NCI-H460 (cell line): ENCODE results near the gene EPN3. TPM values are rescaled to one million over a fixed set of nuclear protein-coding genes. Genes with fewer than 3 reads are reported as not detected.

Experiments used
- DNase-seq: peaks from one replicate; pipeline ENCODE4 v3.0.0-alpha.2; 2016; ENCODE audit warnings: low read depth; ENCODE audit errors: extremely low read depth
- total RNA-seq: library from RNA; depleted of rRNA; stranded (reverse); fragments of >200 nt; shearing (Covaris generic); gene quantifications from 2 replicates; pipeline ENCODE4 v1.2.3, GENCODE V29; 2014

Gene EPN3
- total RNA-seq, 1 experiment from 2014 or later: 0.02 TPM

DNA sequence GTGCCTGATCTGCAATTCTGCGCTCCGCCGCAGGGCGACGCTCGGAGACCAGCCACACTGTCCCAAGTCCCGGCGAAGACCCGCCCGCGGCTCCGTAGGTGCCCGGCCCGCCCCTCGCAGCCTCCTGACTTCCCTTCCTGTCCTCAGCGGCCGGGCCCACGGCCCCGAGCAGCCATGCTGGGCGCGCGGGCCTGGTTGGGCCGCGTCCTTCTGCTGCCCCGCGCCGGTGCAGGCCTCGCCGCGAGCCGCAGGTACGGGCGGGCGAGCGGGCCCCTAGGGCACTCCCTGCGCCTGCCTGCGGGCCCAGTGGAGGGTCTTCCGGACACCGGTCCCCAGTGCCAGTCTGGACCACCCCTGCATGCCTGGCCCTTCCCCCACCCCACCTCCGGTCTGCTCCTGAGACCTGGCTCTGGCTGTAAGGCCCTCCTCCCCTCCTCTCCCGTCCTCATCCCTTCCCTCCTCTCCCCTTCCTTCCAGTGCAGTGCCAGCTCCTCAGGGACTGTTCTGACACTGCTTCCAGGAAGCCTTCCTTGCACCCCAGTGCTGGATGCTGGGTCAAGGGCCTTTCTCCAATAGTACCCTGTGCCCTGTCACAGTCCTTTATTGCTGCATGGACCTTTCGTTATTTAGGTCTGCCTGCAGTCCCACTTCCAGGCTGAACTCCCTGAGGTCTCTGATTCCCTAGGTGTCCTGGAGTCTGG lies 14.7 kb downstream of the EPN3 start, which contains the start of gene SPATA20:
Gene SPATA20, plus strand, starts transcription at position 140 of the 701 bp plus-strand sequence. Its CDS starts 35 bp downstream, at position 175.
- DNase-seq: peak; percentile 89

DNA sequence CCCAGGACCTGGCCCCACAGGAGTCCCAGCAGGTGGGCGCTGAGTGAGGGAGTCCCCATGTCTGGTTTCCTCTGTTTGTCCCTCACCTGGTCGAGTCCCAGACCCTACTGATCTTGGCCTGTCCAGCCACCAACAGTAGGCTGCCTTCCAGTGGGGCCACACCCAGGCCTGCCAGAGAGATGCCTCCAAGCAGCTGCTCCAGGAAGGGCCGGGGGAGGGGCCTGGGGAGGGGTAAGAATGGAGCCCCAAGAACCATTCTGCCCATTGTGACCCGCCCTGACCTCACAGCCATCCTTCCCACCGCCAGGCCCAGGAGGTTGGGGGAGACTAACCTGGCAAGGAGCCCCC lies 15.2 kb downstream of the EPN3 start:
- no peak for DNase-seq

DNA sequence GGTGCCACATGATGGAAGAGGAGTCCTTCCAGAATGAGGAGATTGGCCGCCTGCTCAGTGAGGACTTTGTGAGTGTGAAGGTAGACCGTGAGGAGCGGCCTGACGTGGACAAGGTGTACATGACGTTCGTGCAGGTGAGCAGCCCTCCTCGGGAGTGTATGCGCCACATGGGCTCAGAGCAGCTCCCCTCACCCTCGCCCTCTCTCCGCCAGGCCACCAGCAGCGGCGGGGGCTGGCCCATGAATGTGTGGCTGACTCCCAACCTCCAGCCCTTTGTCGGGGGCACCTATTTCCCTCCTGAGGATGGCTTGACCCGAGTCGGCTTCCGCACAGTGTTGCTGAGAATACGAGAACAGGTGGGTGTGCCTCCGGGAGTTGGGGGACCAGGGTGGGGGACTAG lies 16.3 kb downstream of the EPN3 start:
- DNase-seq: no peak

DNA sequence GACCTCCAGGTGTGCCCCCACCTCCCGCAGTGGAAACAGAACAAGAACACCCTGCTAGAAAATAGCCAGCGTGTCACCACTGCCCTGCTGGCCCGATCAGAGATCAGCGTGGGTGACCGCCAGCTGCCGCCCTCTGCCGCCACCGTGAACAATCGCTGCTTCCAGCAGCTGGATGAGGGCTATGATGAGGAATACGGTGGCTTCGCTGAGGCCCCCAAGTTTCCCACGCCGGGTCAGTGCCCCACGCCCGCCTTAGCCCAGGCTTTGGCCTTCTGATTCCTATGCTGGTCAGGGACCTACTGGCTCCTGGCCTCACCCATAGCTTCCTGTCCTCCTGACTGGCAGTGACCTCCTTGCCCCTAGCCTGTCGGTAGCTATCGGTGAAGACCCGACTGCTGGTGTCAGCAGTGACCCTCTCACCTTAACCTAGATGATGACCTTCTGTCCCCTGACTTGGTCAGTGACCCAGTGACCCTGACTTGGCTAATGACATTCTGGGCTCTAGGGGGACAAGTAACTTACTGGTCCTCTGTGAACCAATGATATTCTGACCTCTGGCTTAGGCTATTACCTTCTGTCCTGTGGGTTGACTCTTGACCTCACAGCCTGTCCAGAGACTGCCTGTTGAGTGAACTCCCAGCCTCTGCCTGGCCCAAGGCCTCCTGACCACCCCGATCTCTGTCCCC lies 16.9 kb downstream of the EPN3 start:
- no peak for DNase-seq

DNA sequence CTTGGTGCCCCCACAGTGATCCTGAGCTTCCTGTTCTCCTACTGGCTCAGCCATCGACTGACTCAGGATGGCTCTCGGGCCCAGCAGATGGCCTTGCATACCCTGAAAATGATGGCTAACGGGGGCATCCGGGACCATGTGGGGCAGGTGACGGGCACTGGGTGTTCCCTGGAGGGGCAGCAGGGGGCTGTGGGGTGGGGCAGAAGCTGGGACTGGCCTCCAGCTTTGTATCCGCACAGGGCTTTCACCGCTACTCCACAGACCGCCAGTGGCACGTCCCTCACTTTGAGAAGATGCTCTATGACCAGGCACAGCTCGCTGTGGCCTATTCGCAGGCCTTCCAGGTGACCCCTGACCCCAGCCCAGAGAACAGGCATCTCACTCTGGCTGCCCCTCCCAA lies 17.4 kb downstream of the EPN3 start:
- no peak for DNase-seq

DNA sequence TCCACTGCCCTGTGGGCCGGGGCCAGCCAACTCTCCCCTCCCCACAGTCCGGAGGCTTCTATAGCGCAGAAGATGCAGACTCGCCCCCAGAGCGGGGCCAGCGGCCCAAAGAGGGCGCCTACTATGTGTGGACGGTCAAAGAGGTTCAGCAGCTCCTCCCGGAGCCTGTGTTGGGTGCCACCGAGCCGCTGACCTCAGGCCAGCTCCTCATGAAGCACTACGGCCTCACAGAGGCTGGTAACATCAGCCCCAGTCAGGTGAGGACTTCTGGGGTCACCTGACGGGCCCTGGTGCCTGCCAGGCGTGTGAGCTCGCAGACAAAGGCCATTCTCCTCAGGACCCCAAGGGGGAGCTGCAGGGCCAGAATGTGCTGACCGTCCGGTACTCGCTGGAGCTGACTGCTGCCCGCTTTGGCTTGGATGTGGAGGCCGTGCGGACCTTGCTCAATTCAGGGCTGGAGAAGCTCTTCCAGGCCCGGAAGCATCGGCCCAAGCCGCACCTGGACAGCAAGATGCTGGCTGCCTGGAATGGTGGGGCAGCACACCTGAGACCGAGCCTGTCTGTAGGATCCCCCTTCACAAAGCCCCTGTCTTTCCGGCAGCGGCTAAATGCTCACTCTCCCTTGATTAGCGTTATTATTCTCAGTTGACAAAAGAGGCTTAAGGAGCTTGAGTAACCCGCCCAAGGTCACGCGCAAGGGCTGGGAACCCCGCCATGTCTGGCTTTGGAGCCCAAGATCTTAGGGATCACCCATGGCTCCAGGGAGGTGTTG lies 18.3 kb downstream of the EPN3 start:
- peak; percentile 87 for DNase-seq

DNA sequence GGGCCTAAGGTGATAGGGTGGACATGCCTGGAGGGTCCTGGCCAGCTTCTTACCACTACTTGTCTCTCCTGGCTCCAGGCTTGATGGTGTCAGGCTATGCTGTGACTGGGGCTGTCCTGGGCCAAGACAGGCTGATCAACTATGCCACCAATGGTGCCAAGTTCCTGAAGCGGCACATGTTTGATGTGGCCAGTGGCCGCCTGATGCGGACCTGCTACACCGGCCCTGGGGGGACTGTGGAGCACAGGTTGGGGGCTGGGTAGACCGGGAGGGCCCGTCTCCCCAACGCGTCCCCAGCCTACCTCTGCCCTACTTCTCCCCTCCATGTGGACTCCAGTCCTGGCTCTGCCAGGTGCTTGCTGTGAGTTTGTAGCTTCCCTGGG lies 18.9 kb downstream of the EPN3 start:
- DNase-seq: no peak

DNA sequence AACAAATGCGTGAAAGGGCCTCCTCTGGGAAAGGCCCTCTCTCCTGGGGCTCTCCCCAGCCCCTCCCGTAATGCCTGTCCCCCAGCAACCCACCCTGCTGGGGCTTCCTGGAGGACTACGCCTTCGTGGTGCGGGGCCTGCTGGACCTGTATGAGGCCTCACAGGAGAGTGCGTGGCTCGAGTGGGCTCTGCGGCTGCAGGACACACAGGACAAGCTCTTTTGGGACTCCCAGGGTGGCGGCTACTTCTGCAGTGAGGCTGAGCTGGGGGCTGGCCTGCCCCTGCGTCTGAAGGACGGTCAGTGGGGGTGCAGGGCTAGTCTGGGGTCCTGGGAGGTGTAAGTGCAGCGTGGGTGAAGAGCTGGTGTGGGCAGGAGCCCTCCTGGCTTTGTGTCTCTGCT lies 19.3 kb downstream of the EPN3 start:
- DNase-seq: no peak

DNA sequence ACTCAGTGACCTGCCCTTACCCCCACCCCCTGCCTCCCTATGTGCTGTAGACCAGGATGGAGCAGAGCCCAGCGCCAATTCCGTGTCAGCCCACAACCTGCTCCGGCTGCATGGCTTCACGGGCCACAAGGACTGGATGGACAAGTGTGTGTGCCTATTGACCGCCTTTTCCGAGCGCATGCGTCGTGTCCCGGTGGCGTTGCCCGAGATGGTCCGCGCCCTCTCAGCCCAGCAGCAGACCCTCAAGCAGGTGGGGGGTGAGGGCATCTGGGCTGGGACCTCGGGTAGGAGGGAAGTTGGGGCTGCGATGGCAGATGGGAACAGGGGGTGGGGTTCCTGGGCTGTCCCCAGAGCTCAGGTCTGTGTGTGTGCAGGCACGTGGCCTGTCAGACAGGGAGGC lies 21.7 kb downstream of the EPN3 start:
- no peak for DNase-seq

DNA sequence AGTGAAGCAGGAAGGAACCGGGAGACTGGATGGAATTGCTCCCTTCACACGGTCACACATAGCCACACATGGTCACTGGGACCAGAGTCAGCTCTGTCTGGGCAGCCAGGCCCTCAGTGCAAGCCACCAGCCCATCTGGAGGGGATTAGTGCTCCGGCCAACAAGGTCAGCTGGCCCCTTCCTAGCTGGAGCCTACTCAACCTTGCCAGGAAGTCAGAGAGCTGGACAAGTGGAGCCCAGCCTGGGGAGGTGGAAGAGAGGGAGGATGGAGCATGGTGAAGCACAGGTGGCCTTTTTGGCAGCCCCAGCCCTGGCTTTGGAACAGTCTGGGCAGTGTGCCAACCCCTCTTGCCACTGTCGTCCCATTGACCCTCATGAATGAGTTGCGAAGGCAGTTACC lies 24.3 kb downstream of the EPN3 start:
- DNase-seq: no peak

DNA sequence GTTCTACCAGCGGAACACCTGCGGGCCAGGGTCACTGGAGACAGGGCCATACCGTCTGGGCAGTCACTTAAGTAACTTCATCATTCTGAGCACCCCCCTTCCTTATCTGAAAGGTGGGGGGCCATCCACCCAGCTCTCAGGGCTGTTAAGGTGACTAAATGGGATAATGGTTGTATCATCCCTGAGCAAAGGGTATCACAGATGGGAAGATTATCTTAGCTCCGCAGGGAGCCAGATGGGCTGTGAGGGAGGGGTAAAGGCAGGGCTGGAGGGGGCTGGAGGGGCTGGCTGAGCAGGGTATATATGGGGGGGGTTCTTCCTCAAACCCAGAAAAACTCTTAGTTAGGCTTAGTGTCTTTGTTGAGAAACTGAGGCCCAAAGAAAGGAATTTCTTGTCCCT lies 25.1 kb downstream of the EPN3 start:
- DNase-seq: no peak

DNA sequence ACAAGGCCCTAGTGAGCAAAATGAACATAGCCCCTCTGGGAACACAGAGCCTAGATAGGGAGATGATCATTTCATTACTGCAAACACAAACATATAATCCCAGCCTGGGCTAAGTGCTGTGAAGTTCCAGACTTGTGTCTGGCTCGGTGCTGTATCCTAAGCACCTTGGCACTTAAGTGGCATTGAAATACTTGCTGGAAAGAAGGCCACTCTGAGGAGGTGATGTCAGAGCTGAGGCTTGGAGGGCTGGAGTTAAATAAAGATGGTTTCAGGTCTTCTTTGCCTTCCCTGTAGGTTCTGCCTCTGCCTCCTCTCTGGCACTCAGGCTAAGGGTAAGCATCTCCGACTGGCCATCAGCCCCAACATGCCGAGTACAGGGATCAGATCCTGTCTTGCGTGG lies 25.6 kb downstream of the EPN3 start:
- DNase-seq: no peak

DNA sequence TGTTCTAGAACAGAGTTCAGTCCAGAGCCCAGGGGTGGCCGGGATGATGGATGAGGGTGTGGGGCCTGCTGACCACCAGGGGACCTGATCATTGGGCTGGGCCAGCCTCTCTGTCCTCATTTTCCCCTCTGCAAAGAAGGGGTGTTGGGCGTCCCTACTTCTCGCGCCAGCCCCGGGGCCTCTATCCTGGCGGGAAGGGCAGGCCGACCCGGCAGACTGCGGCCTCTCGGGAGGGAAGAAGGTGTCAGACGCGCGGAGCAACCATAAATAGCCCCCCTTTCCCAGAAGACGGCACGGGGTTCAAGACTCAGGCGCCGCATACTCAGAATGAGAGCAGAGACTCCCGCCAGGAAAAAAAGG lies 26.0 kb downstream of the EPN3 start:
- DNase-seq: no peak

DNA sequence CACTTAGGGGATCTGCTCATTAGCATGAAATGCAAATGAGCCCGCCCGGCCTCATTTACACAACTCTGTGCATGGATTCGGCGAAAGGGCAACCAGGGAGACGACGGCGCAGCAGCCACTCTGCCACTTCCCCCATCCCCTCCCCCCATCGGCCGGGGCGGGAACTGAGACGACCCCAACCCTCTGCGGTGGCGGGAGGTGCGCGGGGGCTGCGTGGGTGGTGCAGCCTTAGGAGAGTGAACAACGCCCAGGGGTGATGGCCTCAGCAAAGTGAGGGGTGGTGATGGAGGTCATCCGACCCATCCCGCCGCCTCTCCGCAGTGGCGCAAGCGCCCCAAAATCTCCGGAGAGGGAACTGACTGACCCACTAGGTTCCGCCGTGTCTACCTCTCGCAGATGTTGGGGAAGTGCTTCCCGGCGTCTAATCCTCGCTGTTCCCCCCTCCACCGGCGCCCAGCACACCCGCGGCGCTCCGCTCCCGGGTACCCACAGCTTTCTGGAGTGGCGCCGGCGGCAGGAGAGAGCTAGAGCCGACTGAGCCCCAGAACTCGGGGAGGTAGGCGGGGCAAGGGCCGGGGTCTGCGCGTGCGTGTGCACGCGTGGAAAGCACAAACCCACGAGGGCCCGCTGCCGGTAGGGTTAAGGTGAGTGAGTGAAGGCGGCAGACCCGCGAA lies 26.5 kb downstream of the EPN3 start:
- no peak for DNase-seq

DNA sequence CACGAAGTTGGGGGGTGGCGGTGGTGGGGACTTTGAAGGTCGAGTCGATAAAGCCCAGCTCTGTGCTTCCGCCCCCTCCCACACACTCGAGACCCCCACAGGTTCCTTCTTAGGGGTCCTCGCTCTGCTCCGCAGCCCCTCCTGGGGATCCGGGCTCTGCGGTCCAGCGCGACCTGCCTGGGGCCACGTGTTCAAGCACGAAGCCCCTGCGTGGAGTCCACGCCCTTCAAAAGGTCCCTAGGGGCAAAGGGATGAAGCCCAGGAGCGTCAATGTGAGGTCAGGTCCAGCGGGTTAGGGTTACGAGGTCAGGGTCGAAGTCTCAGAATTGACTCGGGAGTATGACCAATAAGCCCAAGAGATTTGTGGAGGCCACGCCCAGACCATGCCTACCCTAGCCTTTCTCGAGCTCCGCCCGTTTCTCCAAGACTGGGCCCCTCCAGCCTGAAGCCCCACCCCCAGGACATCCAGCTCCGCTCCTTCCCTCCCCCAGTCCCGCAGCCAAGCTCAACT lies 27.2 kb downstream of the EPN3 start:
- DNase-seq: peak; percentile 35

DNA sequence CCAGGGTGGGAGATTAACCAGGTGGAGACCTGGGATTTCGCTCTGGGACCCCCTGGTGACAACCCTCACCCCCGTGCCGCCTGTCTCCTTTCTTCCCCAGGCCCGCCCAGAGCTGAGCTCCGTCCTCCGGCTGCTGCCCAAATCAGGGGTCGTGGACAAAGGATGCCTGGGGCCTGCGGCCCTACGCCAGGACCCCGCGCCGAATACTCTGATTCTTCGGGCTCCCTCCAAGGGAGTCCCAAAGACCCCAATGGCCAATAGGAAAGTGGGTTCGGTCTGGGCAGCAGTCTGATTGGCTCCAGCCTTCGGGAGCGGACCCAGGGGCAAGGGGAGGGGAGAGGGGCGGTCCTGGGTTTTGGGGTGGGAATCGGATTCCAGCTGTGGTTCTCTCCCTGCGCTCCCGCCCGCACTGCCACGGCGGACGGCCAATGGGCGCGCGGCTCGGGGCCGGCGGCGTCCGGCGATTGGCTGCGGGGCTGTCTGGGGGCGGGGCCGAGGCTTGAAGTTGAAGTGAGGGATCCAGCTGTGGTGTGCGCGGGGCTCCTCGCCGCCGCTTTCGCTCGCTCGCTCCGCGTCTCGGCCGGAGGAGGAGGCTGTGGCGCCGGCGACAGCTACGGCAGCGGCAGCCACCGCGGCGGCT lies 27.8 kb downstream of the EPN3 start, which contains the start of gene CACNA1G:
Gene CACNA1G, plus strand, starts transcription at position 531 of the 640 bp plus-strand sequence. CDS start 745 bp downstream, outside the sequence.
- peak; percentile 84 for DNase-seq

DNA sequence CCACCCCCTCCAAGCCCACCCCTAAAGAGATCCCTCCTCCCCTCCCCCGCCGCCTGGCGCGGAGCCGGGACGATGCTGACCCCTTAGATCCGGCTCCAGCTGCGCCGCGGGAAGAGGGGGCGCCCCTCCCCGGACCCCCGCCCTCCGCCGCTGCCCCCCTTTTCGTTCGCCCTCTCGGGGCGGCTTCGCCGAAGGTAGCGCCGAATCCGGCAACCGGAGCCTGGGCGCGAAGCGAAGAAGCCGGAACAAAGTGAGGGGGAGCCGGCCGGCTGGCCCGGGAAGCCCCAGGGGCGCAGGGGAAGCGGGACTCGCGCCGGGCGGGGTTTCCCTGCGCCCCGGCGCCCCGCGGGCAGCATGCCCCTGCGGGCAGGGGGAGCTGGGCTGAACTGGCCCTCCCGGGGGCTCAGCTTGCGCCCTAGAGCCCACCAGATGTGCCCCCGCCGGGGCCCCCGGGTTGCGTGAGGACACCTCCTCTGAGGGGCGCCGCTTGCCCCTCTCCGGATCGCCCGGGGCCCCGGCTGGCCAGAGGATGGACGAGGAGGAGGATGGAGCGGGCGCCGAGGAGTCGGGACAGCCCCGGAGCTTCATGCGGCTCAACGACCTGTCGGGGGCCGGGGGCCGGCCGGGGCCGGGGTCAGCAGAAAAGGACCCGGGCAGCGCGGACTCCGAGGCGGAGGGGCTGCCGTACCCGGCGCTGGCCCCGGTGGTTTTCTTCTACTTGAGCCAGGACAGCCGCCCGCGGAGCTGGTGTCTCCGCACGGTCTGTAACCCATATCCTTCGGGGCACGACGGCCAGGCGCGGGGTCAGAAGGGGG lies 28.6 kb downstream of the EPN3 start:
- no peak for DNase-seq

DNA sequence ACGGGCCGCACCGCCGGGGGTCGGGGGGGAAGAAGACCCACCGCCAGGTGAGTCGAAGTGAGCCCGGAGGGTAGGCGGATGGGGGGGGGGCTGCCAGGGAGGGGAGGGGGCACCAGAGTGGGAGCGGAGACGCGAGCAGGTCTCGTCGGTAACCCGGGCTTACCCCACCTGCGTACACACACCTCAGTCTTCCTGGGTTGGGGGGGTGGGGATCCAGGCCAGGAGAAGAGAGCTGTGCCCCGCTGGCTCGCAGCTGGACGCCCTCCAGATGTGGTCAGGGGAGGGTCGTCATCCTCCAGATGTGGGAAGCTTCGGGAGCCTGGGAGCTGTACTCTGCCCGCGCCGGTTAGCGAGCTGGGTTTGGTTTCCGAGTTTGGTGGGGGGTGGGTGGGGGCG lies 29.2 kb downstream of the EPN3 start:
- no peak for DNase-seq

DNA sequence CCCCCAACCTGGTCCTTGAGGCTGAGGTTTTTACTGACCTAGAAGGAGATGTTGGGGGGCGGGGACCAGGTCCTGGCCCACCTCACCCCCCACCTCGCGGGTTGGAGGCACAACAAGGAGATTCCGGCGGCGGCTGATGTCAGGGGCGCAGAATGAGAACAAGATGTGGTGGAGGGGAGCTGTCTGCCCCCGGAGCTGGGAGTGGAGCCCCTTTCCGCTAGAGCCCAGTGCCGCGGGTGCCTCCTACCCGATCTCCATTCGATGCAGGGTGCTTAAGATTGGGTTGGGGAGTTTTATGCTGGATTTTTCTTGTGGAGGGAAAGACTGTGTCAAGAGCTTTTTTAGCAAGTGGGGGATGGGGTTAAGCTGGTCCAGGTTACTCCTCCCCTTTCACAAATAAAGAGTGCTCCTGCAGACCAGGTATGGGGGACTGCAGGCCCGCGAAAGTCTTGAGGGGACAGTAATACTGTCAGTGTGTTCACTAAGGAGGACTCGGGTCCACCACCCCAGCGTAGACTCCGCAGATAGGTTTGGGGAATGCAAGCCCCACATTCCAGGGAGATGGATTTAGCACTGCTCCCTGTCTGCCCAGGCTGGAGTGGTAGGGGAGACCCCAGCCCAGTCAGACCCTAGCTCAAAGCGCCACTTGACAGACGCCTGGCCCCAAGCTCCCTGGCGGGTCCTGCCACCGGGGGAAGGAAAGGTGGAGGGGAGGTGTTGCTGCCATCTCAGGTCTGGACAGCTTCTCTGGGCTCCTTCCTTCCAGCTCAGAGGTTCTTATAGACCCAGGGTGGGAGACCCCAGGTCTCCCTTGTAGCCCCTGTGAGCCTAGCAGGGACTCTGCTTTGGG lies 29.9 kb downstream of the EPN3 start:
- DNase-seq: no peak
